Measurements from ENCODE around the gene PARM1. TPM values are rescaled to one million over a fixed set of nuclear protein-coding genes. Genes with fewer than 3 reads are reported as not detected.

PARM1 gene
- total RNA-seq, 6 experiments from 2014 or later, result 0.05 to 0.23 (median 0.16) TPM

DNA sequence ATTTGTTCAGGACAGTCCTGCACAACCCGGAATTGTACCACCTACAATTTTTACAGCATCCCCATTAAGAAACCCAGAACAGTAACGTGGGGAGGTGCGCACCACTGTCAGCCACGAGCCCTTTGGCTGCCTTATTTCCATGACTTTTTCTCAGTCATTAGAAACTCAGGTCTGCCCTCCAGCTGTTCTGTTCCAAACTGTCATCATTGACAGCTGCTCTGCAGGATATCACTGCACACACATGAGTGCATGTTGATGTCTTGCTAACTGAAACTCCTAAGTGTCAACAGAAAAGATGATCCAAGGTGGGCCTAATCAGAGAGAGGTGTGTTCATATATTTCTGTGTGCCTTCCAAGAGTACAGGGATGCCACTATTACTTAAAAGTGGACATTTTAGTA, 123.4 kb downstream of the PARM1 start:
- no peaks in the 10 kb centered on the region for H3K4me1 Mint-ChIP-seq (ENCODE audit: low read depth)
- TF ChIP-seq, protein P1, sequence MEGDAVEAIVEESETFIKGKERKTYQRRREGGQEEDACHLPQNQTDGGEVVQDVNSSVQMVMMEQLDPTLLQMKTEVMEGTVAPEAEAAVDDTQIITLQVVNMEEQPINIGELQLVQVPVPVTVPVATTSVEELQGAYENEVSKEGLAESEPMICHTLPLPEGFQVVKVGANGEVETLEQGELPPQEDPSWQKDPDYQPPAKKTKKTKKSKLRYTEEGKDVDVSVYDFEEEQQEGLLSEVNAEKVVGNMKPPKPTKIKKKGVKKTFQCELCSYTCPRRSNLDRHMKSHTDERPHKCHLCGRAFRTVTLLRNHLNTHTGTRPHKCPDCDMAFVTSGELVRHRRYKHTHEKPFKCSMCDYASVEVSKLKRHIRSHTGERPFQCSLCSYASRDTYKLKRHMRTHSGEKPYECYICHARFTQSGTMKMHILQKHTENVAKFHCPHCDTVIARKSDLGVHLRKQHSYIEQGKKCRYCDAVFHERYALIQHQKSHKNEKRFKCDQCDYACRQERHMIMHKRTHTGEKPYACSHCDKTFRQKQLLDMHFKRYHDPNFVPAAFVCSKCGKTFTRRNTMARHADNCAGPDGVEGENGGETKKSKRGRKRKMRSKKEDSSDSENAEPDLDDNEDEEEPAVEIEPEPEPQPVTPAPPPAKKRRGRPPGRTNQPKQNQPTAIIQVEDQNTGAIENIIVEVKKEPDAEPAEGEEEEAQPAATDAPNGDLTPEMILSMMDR (IDR thresholded peaks at IDR 0.05), result no peak
- no peaks in the 10 kb centered on the region; the same call in 1 of the 2 replicates for H3K36me3 Mint-ChIP-seq (ENCODE audit: low read depth)
- H3K9me3 Mint-ChIP-seq, result peaks cover 12% of the 10 kb centered on the region
- H3K27me3 Mint-ChIP-seq (ENCODE audit: insufficient read depth), result no peaks in the 10 kb centered on the region; the same call in 1 of the 2 replicates
- H3K27ac Mint-ChIP-seq, result no peak overlapping the region
- DNase-seq, result no peak
- no peak overlapping the region for H3K4me3 Mint-ChIP-seq

DNA sequence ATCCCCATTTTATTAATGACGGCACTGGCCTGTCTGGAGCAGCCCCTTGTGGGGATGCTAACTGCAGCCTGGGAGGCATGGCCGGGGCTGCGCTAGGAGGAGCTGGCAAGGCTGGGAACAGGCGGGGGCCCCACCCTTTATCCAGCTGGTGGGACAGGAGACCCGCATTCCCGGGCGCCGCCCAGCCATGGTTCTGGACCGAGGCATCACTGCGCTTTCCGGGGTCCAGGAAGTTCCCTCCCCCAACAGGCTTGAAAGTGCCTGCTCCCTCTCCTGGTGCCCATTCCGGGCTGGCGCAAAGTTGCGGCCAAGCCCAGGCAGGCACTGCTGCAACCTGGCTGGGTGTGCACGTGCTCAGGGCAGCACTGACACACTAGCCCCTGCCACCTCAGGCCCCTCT, 124.5 kb downstream of the PARM1 start:
- Mint-ChIP-seq H3K27ac (no peak overlapping the region), H3K4me1 (ENCODE audit: low read depth) (no peaks in the 10 kb centered on the region), H3K27me3 (ENCODE audit: insufficient read depth) (no peaks in the 10 kb centered on the region; the same call in 1 of the 2 replicates), H3K4me3 (no peak overlapping the region), H3K36me3 (ENCODE audit: low read depth) (no peaks in the 10 kb centered on the region; the same call in 1 of the 2 replicates), H3K9me3 (peaks cover 12% of the 10 kb centered on the region)
- TF ChIP-seq, protein P1 (IDR thresholded peaks at IDR 0.05), result no peak
- no peak for DNase-seq

DNA sequence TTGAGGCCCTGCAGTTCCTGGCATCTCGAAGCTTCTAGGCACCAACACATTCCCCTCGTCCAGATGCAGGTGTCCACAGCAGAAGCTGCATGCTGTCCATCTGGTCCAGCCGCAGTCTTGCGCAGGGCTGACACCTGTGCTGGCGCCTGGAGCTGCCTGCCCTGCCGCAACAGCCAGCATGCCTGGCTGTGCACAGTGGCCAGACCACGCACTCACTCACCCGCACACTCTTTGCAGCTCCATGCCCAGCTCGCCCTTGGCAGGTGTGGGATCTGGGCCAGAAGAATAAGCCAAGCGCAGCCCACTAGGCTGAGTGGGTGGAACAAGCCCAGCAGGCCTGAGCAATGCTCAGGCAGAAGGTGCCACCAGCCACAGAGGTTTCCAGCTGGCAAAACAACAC, 125.6 kb downstream of the PARM1 start:
- Mint-ChIP-seq H3K4me1 (ENCODE audit: low read depth) (no peaks in the 10 kb centered on the region), H3K27me3 (ENCODE audit: insufficient read depth) (peaks cover 1% of the 10 kb centered on the region; the same call in 1 of the 2 replicates), H3K4me3 (no peak overlapping the region), H3K36me3 (ENCODE audit: low read depth) (no peaks in the 10 kb centered on the region; the same call in 1 of the 2 replicates), H3K9me3 (peaks cover 12% of the 10 kb centered on the region), H3K27ac (no peak overlapping the region)
- DNase-seq, result no peak
- TF ChIP-seq, protein P1 (IDR thresholded peaks at IDR 0.05), result no peak

DNA sequence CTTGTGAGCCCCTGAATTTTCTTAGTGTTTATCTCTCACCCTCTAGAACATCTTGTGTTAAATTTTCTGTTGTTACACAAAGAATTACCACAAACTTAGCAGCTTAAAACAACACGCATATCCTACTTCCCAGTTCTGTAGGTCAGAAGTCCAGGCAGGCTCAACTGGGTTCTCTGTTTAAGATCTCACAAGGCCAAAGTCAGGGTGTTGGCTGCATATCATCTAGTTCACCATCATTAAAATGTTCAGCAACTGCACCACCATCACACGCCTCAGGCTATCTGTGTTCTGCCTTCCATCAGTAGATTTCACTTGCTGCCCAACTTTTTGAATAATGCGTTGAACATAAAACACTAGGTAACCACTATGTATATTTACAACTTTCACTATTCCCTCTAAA, 130.5 kb downstream of the PARM1 start:
- Mint-ChIP-seq H3K36me3 (ENCODE audit: low read depth) (no peaks in the 10 kb centered on the region; the same call in 1 of the 2 replicates), H3K9me3 (peaks cover 16% of the 10 kb centered on the region), H3K4me3 (no peak overlapping the region)

DNA sequence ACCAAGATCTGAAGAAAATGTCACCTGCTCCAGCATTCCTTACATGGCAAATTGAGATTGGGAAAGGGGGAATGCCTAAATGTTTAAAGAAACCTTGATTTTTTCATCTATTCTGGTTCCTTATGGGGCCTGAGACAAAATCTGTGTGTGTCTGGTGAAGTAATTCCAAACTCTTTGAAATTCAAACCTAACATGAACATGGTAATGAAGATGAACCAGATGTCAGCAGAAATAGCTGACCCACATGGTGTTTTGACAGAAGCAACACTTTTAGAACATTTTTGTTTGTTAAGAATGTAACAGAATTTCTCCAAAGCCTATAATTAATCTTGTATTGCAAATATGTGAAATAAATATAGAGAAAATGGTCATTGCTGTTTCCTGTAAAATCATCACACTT, 133.0 kb downstream of the PARM1 start:
- Mint-ChIP-seq H3K4me1 (ENCODE audit: low read depth) (no peaks in the 10 kb centered on the region), H3K4me3 (no peak overlapping the region), H3K27me3 (ENCODE audit: insufficient read depth) (peaks cover 3% of the 10 kb centered on the region; the same call in 1 of the 2 replicates), H3K27ac (no peak overlapping the region), H3K36me3 (ENCODE audit: low read depth) (no peaks in the 10 kb centered on the region), H3K9me3 (peaks cover 16% of the 10 kb centered on the region)
- TF ChIP-seq, protein P1 (IDR thresholded peaks at IDR 0.05), result no peak
- DNase-seq, result no peak

More for the DNA sequence above, 130.5 kb downstream of the PARM1 start:
- H3K27ac Mint-ChIP-seq, result no peak overlapping the region
- DNase-seq, result no peak
- H3K4me1 Mint-ChIP-seq (ENCODE audit: low read depth), result no peaks in the 10 kb centered on the region
- TF ChIP-seq, protein P1 (IDR thresholded peaks at IDR 0.05), result no peak
- peaks cover 3% of the 10 kb centered on the region; the same call in 1 of the 2 replicates for H3K27me3 Mint-ChIP-seq (ENCODE audit: insufficient read depth)
